ENCODE measurements around the gene LY6G6D.
A peak's percentile ranks its signal among the peaks of the same experiment; 100 is the strongest.

The LY6G6D gene

GRCh38 chr6:31720196-31720770 lies 5.1 kb downstream of the LY6G6D start:
- no peak for DNase-seq

GRCh38 chr6:31721351-31722020 lies 6.3 kb downstream of the LY6G6D start, which contains the start of gene LY6G6C:
TSS of gene LY6G6C (minus strand) at chr6:31721746. CDS start at chr6:31721679, 67 bp downstream.
- no peak for DNase-seq

GRCh38 chr6:31722173-31722572 lies 7.0 kb downstream of the LY6G6D start:
- DNase-seq: no peak

GRCh38 chr6:31723245-31723979 lies 8.3 kb downstream of the LY6G6D start, which contains the start of gene MPIG6B:
TSS of gene MPIG6B (plus strand) at chr6:31723373. CDS start at chr6:31723384, 11 bp downstream.
- no peak for DNase-seq

- DNase-seq: no peak
Observed at GRCh38 chr6:31723980-31724691, 9.0 kb downstream of the LY6G6D start.

GRCh38 chr6:31725502-31726350 lies 10.6 kb downstream of the LY6G6D start:
- no peak for DNase-seq

- DNase-seq: no peak
Observed at GRCh38 chr6:31727034-31727716, 12.0 kb downstream of the LY6G6D start.

- no peak for DNase-seq
Observed at GRCh38 chr6:31727717-31728671, 12.8 kb downstream of the LY6G6D start.

- no peak for DNase-seq
Observed at GRCh38 chr6:31728767-31729514, 13.8 kb downstream of the LY6G6D start, which contains the start of gene DDAH2. TSS of gene DDAH2 (minus strand) at chr6:31729299. CDS start at chr6:31729161, 138 bp downstream.

- peak; percentile 50 for DNase-seq
Observed at GRCh38 chr6:31729515-31729978, 14.4 kb downstream of the LY6G6D start.

GRCh38 chr6:31729979-31730630 lies 15.0 kb downstream of the LY6G6D start:
- peak; percentile 38 for DNase-seq

- no peak for DNase-seq
Observed at GRCh38 chr6:31730631-31731086, 15.5 kb downstream of the LY6G6D start.

GRCh38 chr6:31732029-31732428 lies 16.9 kb downstream of the LY6G6D start:
- no peak for DNase-seq

- no peak for DNase-seq
Observed at GRCh38 chr6:31733734-31734133, 18.6 kb downstream of the LY6G6D start.

- DNase-seq: no peak
Observed at GRCh38 chr6:31734247-31734820, 19.2 kb downstream of the LY6G6D start.

- DNase-seq: no peak
Observed at GRCh38 chr6:31734821-31735406, 19.8 kb downstream of the LY6G6D start.

GRCh38 chr6:31736021-31736767 lies 21.0 kb downstream of the LY6G6D start, which contains the start of gene CLIC1:
TSS of gene CLIC1 (minus strand) at chr6:31736530. CDS start at chr6:31736300, 230 bp downstream.
- DNase-seq: peak; percentile 54

Data from NCI-H1694 (cell line).